Measurements from ENCODE around the gene SLC27A1. TPM values are rescaled to one million over a fixed set of nuclear protein-coding genes. Genes with fewer than 3 reads are reported as not detected.

SLC27A1 gene
- total RNA-seq, 4 donors from 2014 or later: 30.6 to 58.2 (median 43.6) TPM

DNA sequence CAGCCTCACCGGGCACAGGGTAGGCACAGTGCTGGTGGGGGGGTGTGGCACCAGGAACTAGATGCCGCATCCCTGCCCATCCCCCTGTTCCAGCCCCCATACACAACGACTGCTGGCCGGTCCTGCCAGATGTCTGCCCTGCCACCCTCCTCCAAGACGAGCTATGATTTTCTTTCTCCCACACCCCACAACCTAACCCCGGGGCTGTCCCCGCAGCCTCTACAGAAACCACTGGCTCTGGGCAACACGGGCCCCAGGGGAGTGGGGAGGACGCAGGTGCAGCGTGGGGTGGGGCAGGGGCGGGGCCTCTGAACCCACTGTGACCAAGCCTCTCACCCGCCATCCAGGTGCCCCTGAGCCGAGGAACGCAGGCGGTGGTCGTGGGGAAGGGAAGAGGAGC lies 56.6 kb downstream of the SLC27A1 start:
- no peak overlapping the region for H3K4me3 ChIP-seq (ENCODE audit: low read depth, poor library complexity, severe bottlenecking)
- intact Hi-C loops (cut with DNase I; ENCODE audit: low total_unique reads): no loop called here
- no peak for TF ChIP-seq POLR2A (IDR thresholded peaks at IDR 0.05)
- TF ChIP-seq, protein P1, sequence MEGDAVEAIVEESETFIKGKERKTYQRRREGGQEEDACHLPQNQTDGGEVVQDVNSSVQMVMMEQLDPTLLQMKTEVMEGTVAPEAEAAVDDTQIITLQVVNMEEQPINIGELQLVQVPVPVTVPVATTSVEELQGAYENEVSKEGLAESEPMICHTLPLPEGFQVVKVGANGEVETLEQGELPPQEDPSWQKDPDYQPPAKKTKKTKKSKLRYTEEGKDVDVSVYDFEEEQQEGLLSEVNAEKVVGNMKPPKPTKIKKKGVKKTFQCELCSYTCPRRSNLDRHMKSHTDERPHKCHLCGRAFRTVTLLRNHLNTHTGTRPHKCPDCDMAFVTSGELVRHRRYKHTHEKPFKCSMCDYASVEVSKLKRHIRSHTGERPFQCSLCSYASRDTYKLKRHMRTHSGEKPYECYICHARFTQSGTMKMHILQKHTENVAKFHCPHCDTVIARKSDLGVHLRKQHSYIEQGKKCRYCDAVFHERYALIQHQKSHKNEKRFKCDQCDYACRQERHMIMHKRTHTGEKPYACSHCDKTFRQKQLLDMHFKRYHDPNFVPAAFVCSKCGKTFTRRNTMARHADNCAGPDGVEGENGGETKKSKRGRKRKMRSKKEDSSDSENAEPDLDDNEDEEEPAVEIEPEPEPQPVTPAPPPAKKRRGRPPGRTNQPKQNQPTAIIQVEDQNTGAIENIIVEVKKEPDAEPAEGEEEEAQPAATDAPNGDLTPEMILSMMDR (IDR thresholded peaks at IDR 0.05): no peak
- WGBS, 2 donors: 48 to 51% methylated on average over 11 to 16 of the region's 16 CpGs
- DNase-seq (ENCODE audit: low spot score in 2 of 2): no peak

DNA sequence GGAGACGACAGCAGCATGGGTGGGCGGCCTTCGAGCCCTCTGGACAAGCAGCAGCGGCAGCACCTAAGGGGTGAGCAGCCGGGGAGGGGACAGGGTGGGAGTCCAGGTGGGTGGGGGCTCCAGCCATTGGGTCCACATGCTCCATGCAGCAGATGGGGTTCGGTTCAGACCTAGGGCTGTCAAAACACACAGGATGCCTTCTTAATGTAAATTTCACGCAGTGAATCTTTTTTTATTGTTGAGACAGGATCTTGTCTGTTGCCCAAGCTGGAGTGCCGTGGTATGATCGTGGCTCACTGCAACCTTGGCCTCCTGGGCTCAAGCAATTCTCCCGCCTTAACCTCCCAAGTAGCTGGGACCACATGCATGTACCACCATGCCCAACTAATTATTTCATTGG lies 57.0 kb downstream of the SLC27A1 start:
- TF ChIP-seq POLR2A (IDR thresholded peaks at IDR 0.05): no peak
- TF ChIP-seq, protein P1 (IDR thresholded peaks at IDR 0.05): no peak
- no peak for DNase-seq (ENCODE audit: low spot score in 2 of 2)
- no peak overlapping the region for H3K4me3 ChIP-seq (ENCODE audit: low read depth, poor library complexity, severe bottlenecking)
- 74 to 77% methylated on average over 10 of the region's 10 CpGs for whole genome bisulfite sequencing, 2 donors
- intact Hi-C loops (cut with DNase I; ENCODE audit: low total_unique reads): no loop called here

DNA sequence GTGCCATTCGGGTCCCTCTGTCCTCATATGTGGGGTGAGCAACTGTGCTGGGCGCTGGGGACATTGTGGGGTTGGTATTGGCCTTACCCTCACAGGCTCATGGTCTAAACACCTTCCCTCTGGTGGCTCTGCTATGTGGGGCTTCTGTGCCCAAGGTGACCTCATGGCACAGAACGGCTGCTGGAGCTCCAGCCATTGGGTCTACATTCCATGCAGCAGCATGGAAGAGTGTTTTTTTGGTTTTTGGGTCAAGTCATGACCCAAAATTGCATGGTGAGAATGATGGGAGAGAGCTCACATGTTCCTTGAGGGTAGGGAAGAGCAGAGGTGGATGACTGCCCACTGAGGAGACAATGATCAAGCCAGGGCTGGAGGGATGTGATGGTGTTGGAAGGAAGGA lies 58.3 kb downstream of the SLC27A1 start:
- TF ChIP-seq, protein P1 (IDR thresholded peaks at IDR 0.05): no peak
- no peak for TF ChIP-seq POLR2A (IDR thresholded peaks at IDR 0.05)
- H3K4me3 ChIP-seq (ENCODE audit: low read depth, poor library complexity, severe bottlenecking): no peak overlapping the region
- intact Hi-C loops (cut with DNase I; ENCODE audit: low total_unique reads): no loop called here
- WGBS, 2 donors: 90 to 100% methylated on average over 2 to 3 of the region's 3 CpGs
- no peak for DNase-seq (ENCODE audit: low spot score in 2 of 2)

DNA sequence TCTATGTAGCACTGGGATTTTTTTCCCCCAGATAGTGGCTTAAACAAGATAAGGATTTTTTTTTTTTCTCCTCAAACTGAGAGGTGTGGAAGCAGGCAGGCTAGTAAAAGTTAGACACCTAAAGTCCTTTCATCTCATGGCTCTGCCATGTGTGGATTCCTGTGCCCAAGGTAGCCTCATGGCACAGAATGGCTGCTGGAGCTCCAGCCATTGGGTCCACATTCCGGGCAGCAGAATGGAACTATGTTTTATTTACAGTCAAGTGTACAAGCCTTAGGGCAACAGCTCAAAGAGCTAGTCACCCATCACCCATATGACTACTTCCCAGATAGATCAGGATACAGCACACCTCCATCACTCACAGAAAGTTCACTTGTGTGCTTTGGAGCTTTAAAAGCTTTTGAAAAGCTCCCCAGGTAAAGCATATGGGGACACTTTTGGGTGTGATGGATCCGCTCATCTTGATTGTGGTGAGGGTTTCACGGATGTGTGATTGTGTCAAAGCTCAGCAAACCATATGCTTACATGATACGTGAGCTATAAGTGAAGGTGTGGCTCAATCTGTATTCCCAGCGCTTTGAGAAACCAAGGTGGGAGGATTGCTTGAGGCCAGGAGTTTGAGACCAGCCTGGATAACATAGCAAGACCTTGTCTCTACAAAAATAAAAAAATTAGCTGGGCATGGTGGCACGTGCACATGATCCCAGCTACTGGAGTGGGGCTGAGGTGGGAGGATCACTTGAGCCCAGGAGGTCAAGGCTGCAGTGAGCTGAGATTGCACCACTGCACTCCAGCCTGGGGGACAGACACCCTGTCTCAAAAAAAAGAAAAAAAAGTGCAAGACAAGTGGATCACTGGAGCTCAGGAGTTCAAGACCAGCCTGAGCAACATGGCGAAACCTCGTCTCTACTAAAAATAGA lies 59.2 kb downstream of the SLC27A1 start:
- WGBS, 2 donors: 68 to 72% methylated on average over 8 of the region's 8 CpGs
- no peak for DNase-seq (ENCODE audit: low spot score in 2 of 2)
- no peak overlapping the region for H3K4me3 ChIP-seq (ENCODE audit: low read depth, poor library complexity, severe bottlenecking)
- intact Hi-C loops (cut with DNase I; ENCODE audit: low total_unique reads): no loop called here
- TF ChIP-seq, protein P1 (IDR thresholded peaks at IDR 0.05): no peak
- TF ChIP-seq POLR2A (IDR thresholded peaks at IDR 0.05): no peak

DNA sequence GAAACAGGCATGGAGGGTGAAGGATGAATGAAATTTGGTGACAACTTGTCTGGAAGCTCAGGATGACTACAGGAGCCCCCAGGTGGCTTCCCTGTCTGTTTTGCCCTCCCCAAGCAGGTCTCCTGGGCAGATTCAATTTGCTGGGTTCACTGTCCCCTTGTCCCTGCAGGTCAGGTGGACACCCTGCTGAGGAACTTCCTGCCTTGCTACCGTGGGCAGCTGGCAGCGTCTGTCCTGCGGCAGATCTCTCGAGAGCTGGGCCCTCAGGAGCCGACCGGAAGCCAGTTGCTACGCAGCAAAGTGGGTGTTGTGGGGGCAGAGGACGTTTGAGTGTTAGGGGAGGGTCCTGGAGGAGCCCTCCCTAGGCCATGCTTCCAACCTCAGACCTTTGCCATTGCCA lies 60.3 kb downstream of the SLC27A1 start:
- DNase-seq (ENCODE audit: low spot score in 2 of 2): no peak
- TF ChIP-seq POLR2A (IDR thresholded peaks at IDR 0.05): no peak
- TF ChIP-seq, protein P1 (IDR thresholded peaks at IDR 0.05): no peak
- 21 to 47% methylated on average over 6 to 8 of the region's 8 CpGs for WGBS, 2 donors
- intact Hi-C loops (cut with DNase I; ENCODE audit: low total_unique reads): no loop called here
- H3K4me3 ChIP-seq (ENCODE audit: low read depth, poor library complexity, severe bottlenecking): no peak overlapping the region

Data from lower leg skin (tissue), 4 donors.